ENCODE measurements around the gene SEC61A2.
A peak's percentile ranks its signal among the peaks of the same experiment; 100 is the strongest.

SEC61A2 gene

GRCh38 chr10:12196531-12197211 is 67.2 kb downstream of the SEC61A2 start:
- TF ChIP-seq ZFX (IDR thresholded peaks at IDR 0.05) (no peak), CTCF (conservative IDR thresholded peaks at IDR 0.05) (no peak)
- H3K27ac ChIP-seq: peak overlapping the region; percentile 85

DNA sequence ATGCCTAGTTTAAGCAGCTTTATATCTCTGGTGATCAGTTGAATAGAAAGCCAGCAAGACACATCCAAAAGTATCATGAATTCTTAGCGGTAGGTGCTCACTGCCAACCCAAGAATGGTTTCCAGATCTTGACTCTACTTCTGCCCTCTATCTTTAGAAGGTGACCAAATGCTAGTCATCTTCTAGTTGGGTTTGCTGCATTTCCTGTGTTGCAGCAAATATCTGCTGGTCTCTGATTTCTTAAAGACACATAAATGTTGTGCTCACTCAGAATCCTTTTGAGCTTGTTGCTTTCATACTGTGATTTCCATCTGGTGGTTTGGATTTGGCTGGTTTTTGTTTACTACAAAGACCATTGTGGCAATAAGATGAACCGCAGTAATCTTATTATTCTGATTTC is 68.7 kb downstream of the SEC61A2 start:
- H3K27ac ChIP-seq: no peak overlapping the region
- no peak for TF ChIP-seq ZFX (IDR thresholded peaks at IDR 0.05)
- no peak for TF ChIP-seq CTCF (conservative IDR thresholded peaks at IDR 0.05)

DNA sequence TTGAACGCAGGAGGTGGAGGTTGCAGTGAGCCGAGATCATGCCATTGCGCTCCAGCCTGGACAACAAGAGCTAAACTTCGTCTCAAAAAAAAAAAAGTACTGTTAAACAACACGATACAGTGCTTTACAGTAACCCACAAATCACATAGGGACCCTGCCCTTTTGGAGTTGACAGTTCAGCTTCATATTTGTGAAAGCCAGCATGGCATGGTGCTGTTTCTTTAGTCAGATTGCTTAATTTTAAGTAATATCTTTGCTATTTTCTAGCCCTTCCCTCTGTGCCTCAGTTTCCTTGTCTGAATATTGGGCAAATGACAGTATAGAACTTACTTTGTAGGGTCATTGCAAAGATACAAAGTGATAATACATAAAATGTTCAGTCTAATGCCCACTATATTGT is 71.4 kb downstream of the SEC61A2 start:
- H3K27ac ChIP-seq: no peak overlapping the region
- TF ChIP-seq CTCF (conservative IDR thresholded peaks at IDR 0.05) (no peak), ZFX (IDR thresholded peaks at IDR 0.05) (no peak)

DNA sequence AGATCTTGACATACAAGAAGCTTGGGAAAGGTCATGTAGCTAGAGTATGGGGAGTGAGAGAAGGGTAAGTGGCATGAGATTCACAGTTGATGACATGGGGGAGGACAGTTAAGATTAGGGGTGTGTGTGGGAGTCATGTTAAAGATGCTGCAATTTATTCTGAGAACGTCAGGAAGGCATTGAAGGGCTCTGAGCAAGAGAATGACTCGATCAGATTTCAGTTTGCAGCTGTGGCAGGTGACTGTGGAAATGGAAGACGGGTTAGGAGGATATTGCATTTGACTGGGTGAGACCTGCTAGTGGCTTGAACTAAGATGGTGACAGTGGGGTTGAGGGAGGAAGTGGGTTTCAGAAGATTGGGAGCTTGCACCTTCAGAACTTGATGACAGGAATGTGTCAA is 72.1 kb downstream of the SEC61A2 start:
- no peak overlapping the region for H3K27ac ChIP-seq
- no peak for TF ChIP-seq ZFX (IDR thresholded peaks at IDR 0.05)
- no peak for TF ChIP-seq CTCF (conservative IDR thresholded peaks at IDR 0.05)

DNA sequence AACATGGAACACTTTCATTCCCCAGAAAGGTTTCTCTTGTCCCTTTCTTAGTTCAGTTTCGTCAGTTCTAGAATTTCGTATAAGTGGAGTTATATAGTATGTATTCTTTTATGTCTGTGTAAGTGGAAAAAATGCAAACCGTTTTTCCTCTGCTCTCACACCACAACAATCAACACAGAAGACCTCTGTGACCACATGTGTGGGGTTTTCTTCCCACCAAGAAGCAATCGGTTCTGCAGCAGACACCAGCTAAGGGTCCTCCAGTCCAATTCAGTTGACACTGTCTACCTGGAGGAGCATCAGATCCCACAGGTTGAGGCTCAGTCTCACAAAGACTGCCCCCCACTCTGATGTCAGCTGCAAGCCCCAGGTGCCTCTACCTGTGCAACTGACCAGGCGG is 72.7 kb downstream of the SEC61A2 start:
- no peak overlapping the region for H3K27ac ChIP-seq
- TF ChIP-seq ZFX (IDR thresholded peaks at IDR 0.05): no peak
- no peak for TF ChIP-seq CTCF (conservative IDR thresholded peaks at IDR 0.05)

DNA sequence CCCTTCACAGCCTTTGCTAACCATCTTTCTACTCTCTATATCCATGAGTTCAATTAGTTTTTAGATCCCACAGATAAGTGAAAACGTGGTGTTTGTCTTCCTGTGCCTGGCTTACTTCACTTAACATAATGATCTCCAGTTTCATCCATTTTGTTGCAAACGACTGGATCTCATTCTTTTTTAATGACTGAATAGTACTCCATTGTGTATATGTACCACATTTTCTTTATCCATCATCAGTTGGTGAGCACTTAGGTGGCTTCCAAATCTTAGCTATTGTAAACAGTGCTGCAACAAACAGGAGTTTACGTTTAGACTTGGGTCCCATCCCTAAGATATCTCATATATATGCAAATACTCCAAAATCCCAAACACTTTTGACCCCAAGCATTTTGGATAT is 75.6 kb downstream of the SEC61A2 start:
- TF ChIP-seq CTCF (conservative IDR thresholded peaks at IDR 0.05) (no peak), ZFX (IDR thresholded peaks at IDR 0.05) (no peak)
- no peak overlapping the region for H3K27ac ChIP-seq

- no peak overlapping the region for H3K27ac ChIP-seq
- TF ChIP-seq CTCF (conservative IDR thresholded peaks at IDR 0.05): no peak
- TF ChIP-seq ZFX (IDR thresholded peaks at IDR 0.05): no peak
Measured at GRCh38 chr10:12207114-12207513, 77.6 kb downstream of the SEC61A2 start.

All from C4-2B (cell line).